ENCODE measurements around the gene ENDOD1. TPM values are rescaled to one million over a fixed set of nuclear protein-coding genes. Genes with fewer than 3 reads are reported as not detected.

ENDOD1 gene
- total RNA-seq, 6 experiments from 2014 or later = 3.8 to 8.0 (median 6.2) TPM

- intact Hi-C loops (cut with DNase I) = no loop called here
- no peaks in the 10 kb centered on the region for H3K4me1 ChIP-seq
Measured at GRCh38 chr11:95078526-95078925, 11.1 kb upstream of the ENDOD1 start.

GRCh38 chr11:95081010-95081409, 8.6 kb upstream of the ENDOD1 start:
- H3K4me1 ChIP-seq = no peaks in the 10 kb centered on the region
- intact Hi-C loops (cut with DNase I) = no loop called here
- 61% methylated on average over 5 of the region's 5 CpGs for WGBS (ENCODE audit: insufficient coverage, low coverage, low lambda C conversion rate, missing lambda C conversion rate)
- DNase-seq (no peak), ATAC-seq (no peak)
- no peaks in the 10 kb centered on the region for H3K27me3 ChIP-seq
- H3K9me3 ChIP-seq = no peaks in the 10 kb centered on the region
- TF ChIP-seq CTCF (IDR thresholded peaks at IDR 0.05) = no peak
- no peak for TF ChIP-seq POLR2A (IDR thresholded peaks at IDR 0.05)
- H3K27ac ChIP-seq = no peak overlapping the region
- H3K36me3 ChIP-seq = no peaks in the 10 kb centered on the region
- H3K4me3 ChIP-seq = no peak overlapping the region

More at GRCh38 chr11:95078526-95078925, 11.1 kb upstream of the ENDOD1 start:
- DNase-seq = no peak
- Histone ChIP-seq H3K9me3 (no peaks in the 10 kb centered on the region), H3K36me3 (no peaks in the 10 kb centered on the region), H3K27me3 (no peaks in the 10 kb centered on the region), H3K27ac (no peak overlapping the region), H3K4me3 (no peak overlapping the region)
- no peak for ATAC-seq
- TF ChIP-seq POLR2A (IDR thresholded peaks at IDR 0.05) = no peak
- TF ChIP-seq CTCF (IDR thresholded peaks at IDR 0.05) = no peak
- 86% methylated on average over 1 of the region's 1 CpG for WGBS (ENCODE audit: insufficient coverage, low coverage, low lambda C conversion rate, missing lambda C conversion rate)

- TF ChIP-seq POLR2A (IDR thresholded peaks at IDR 0.05) (no peak), CTCF (IDR thresholded peaks at IDR 0.05) (no peak)
- intact Hi-C loops (cut with DNase I) = no loop called here
- H3K36me3 ChIP-seq = no peaks in the 10 kb centered on the region
- H3K4me1 ChIP-seq = no peaks in the 10 kb centered on the region
- no peak for DNase-seq
- WGBS (ENCODE audit: insufficient coverage, low coverage, low lambda C conversion rate, missing lambda C conversion rate) = 49% methylated on average over 3 of the region's 4 CpGs
- no peaks in the 10 kb centered on the region for H3K27me3 ChIP-seq
- peak; percentile 45 to 81 (median 59) for ATAC-seq
- no peaks in the 10 kb centered on the region for H3K9me3 ChIP-seq
- peak overlapping the region in 2 of 3 donors; percentile 16 to 40 for H3K27ac ChIP-seq
- H3K4me3 ChIP-seq = no peak overlapping the region
Measured at GRCh38 chr11:95081412-95081811, 8.2 kb upstream of the ENDOD1 start.

GRCh38 chr11:95082576-95083001, 7.1 kb upstream of the ENDOD1 start:
- Histone ChIP-seq H3K27me3 (no peaks in the 10 kb centered on the region), H3K9me3 (no peaks in the 10 kb centered on the region), H3K27ac (no peak overlapping the region), H3K4me3 (no peak overlapping the region), H3K36me3 (no peaks in the 10 kb centered on the region), H3K4me1 (no peaks in the 10 kb centered on the region)
- DNase-seq (no peak), ATAC-seq (no peak)
- no peak for TF ChIP-seq CTCF (IDR thresholded peaks at IDR 0.05)
- TF ChIP-seq POLR2A (IDR thresholded peaks at IDR 0.05) = no peak
- WGBS (ENCODE audit: insufficient coverage, low coverage, low lambda C conversion rate, missing lambda C conversion rate) = 69% methylated on average over 2 of the region's 2 CpGs
- intact Hi-C loops (cut with DNase I) = no loop called here

- Histone ChIP-seq H3K27me3 (no peaks in the 10 kb centered on the region), H3K4me1 (no peaks in the 10 kb centered on the region), H3K4me3 (no peak overlapping the region), H3K36me3 (no peaks in the 10 kb centered on the region), H3K27ac (no peak overlapping the region), H3K9me3 (no peaks in the 10 kb centered on the region)
- ATAC-seq (peak in 1 of 4 donors; percentile 60), DNase-seq (no peak)
- no peak for TF ChIP-seq POLR2A (IDR thresholded peaks at IDR 0.05)
- no peak for TF ChIP-seq CTCF (IDR thresholded peaks at IDR 0.05)
- intact Hi-C loops (cut with DNase I) = no loop called here
Measured at GRCh38 chr11:95084509-95084908, 5.1 kb upstream of the ENDOD1 start.

All from right lobe of liver (tissue), 6 donors.